Activated T-cell treated with anti-CD3 and anti-CD28 coated beads, Interleukin-2, amount 50 U/mL, for 24 hours (primary cell): ENCODE results near the gene LIMD2.

Source experiments
- DNase-seq: peaks from one replicate; pipeline ENCODE4 v3.0.0-alpha.2; 2020
- H3K27ac Mint-ChIP-seq: 2 replicates; pipeline ENCODE4 v1.8.0; 2020; ENCODE audit warnings: mild to moderate bottlenecking, mixed read lengths
- H3K27me3 Mint-ChIP-seq: 2 replicates; pipeline ENCODE4 v1.8.0; 2020; ENCODE audit warnings: mixed read lengths
- H3K36me3 Mint-ChIP-seq: 2 replicates; pipeline ENCODE4 v1.8.0; 2020; ENCODE audit warnings: low read depth, mixed read lengths
- H3K4me1 Mint-ChIP-seq: 2 replicates; pipeline ENCODE4 v1.8.0; 2020; ENCODE audit warnings: low read depth, mixed read lengths
- H3K4me3 Mint-ChIP-seq: 2 replicates; pipeline ENCODE4 v1.8.0; 2020; ENCODE audit warnings: mild to moderate bottlenecking, moderate library complexity, mixed read lengths
- H3K9me3 Mint-ChIP-seq: 2 replicates; pipeline ENCODE4 v1.8.0; 2020; ENCODE audit warnings: mixed read lengths

LIMD2 gene

GRCh38 chr17:63705657-63706056 is 5.7 kb upstream of the LIMD2 start:
- peak overlapping the region; percentile 6 for H3K4me3 Mint-ChIP-seq

GRCh38 chr17:63704836-63705235 is 4.9 kb upstream of the LIMD2 start:
- no peak overlapping the region for H3K4me3 Mint-ChIP-seq
- no peaks in the 10 kb centered on the region for H3K27me3 Mint-ChIP-seq
- H3K9me3 Mint-ChIP-seq, result no peaks in the 10 kb centered on the region
- H3K27ac Mint-ChIP-seq, result peak overlapping the region; percentile 91
- H3K36me3 Mint-ChIP-seq, result peaks cover 80% of the 10 kb centered on the region
- DNase-seq, result no peak
- peaks cover 79% of the 10 kb centered on the region for H3K4me1 Mint-ChIP-seq

More at GRCh38 chr17:63705657-63706056, 5.7 kb upstream of the LIMD2 start:
- no peak for DNase-seq
- Mint-ChIP-seq H3K27me3 (no peaks in the 10 kb centered on the region), H3K36me3 (peaks cover 88% of the 10 kb centered on the region), H3K4me1 (peaks cover 86% of the 10 kb centered on the region), H3K9me3 (no peaks in the 10 kb centered on the region), H3K27ac (peak overlapping the region; percentile 91)

GRCh38 chr17:63704259-63704576 is 4.3 kb upstream of the LIMD2 start:
- DNase-seq, result no peak
- H3K36me3 Mint-ChIP-seq, result peaks cover 74% of the 10 kb centered on the region
- peak overlapping the region; percentile 98 for H3K27ac Mint-ChIP-seq
- H3K4me1 Mint-ChIP-seq, result peaks cover 72% of the 10 kb centered on the region
- no peaks in the 10 kb centered on the region for H3K9me3 Mint-ChIP-seq
- H3K4me3 Mint-ChIP-seq, result peak overlapping the region; percentile 84
- H3K27me3 Mint-ChIP-seq, result no peaks in the 10 kb centered on the region

GRCh38 chr17:63703556-63704258 is 3.8 kb upstream of the LIMD2 start:
- H3K9me3 Mint-ChIP-seq, result no peaks in the 10 kb centered on the region
- H3K36me3 Mint-ChIP-seq, result peaks cover 69% of the 10 kb centered on the region
- H3K4me1 Mint-ChIP-seq, result peaks cover 67% of the 10 kb centered on the region
- H3K4me3 Mint-ChIP-seq, result peak overlapping the region; percentile 84
- DNase-seq, result no peak
- H3K27me3 Mint-ChIP-seq, result no peaks in the 10 kb centered on the region
- peak overlapping the region; percentile 98 for H3K27ac Mint-ChIP-seq

- Mint-ChIP-seq H3K27ac (peak overlapping the region; percentile 98), H3K36me3 (peaks cover 68% of the 10 kb centered on the region), H3K4me1 (peaks cover 67% of the 10 kb centered on the region), H3K4me3 (peak overlapping the region; percentile 84), H3K9me3 (no peaks in the 10 kb centered on the region), H3K27me3 (no peaks in the 10 kb centered on the region)
- no peak for DNase-seq
Measured at GRCh38 chr17:63703029-63703428, 3.1 kb upstream of the LIMD2 start.

- no peak for DNase-seq
- no peaks in the 10 kb centered on the region for H3K9me3 Mint-ChIP-seq
- H3K27ac Mint-ChIP-seq, result peak overlapping the region; percentile 98
- H3K27me3 Mint-ChIP-seq, result no peaks in the 10 kb centered on the region
- H3K36me3 Mint-ChIP-seq, result peaks cover 70% of the 10 kb centered on the region
- H3K4me1 Mint-ChIP-seq, result peaks cover 71% of the 10 kb centered on the region
- H3K4me3 Mint-ChIP-seq, result peak overlapping the region; percentile 84
Measured at GRCh38 chr17:63702721-63703015, 2.7 kb upstream of the LIMD2 start.

- H3K36me3 Mint-ChIP-seq, result peaks cover 73% of the 10 kb centered on the region
- no peaks in the 10 kb centered on the region for H3K27me3 Mint-ChIP-seq
- peak; percentile 76 for DNase-seq
- no peaks in the 10 kb centered on the region for H3K9me3 Mint-ChIP-seq
- peak overlapping the region; percentile 98 for H3K27ac Mint-ChIP-seq
- H3K4me1 Mint-ChIP-seq, result peaks cover 72% of the 10 kb centered on the region
- H3K4me3 Mint-ChIP-seq, result peak overlapping the region; percentile 84
Measured at GRCh38 chr17:63701868-63702720, 2.2 kb upstream of the LIMD2 start.

GRCh38 chr17:63701456-63701820 is 1.5 kb upstream of the LIMD2 start:
- H3K9me3 Mint-ChIP-seq, result no peaks in the 10 kb centered on the region
- H3K4me3 Mint-ChIP-seq, result peak overlapping the region; percentile 84
- peak overlapping the region; percentile 98 for H3K27ac Mint-ChIP-seq
- no peak for DNase-seq
- H3K36me3 Mint-ChIP-seq, result peaks cover 73% of the 10 kb centered on the region
- no peaks in the 10 kb centered on the region for H3K27me3 Mint-ChIP-seq
- H3K4me1 Mint-ChIP-seq, result peaks cover 72% of the 10 kb centered on the region

GRCh38 chr17:63700528-63701455 is 867 bp upstream of the LIMD2 start:
- no peaks in the 10 kb centered on the region for H3K27me3 Mint-ChIP-seq
- peak overlapping the region; percentile 98 for H3K27ac Mint-ChIP-seq
- peaks cover 72% of the 10 kb centered on the region for H3K4me1 Mint-ChIP-seq
- peaks cover 73% of the 10 kb centered on the region for H3K36me3 Mint-ChIP-seq
- no peaks in the 10 kb centered on the region for H3K9me3 Mint-ChIP-seq
- DNase-seq, result peak; percentile 80
- H3K4me3 Mint-ChIP-seq, result peak overlapping the region; percentile 84

GRCh38 chr17:63698886-63699637 is 863 bp downstream of the LIMD2 start:
- peak; percentile 86 for DNase-seq
- Mint-ChIP-seq H3K27ac (peak overlapping the region; percentile 94), H3K36me3 (peaks cover 72% of the 10 kb centered on the region), H3K4me3 (peak overlapping the region; percentile 85), H3K27me3 (no peaks in the 10 kb centered on the region), H3K4me1 (peaks cover 74% of the 10 kb centered on the region), H3K9me3 (no peaks in the 10 kb centered on the region)

GRCh38 chr17:63698381-63698885 is 1.5 kb downstream of the LIMD2 start:
- H3K4me3 Mint-ChIP-seq, result peak overlapping the region; percentile 85
- H3K36me3 Mint-ChIP-seq, result peaks cover 72% of the 10 kb centered on the region
- H3K27ac Mint-ChIP-seq, result peak overlapping the region; percentile 94
- peak; percentile 69 for DNase-seq
- H3K27me3 Mint-ChIP-seq, result no peaks in the 10 kb centered on the region
- peaks cover 71% of the 10 kb centered on the region for H3K4me1 Mint-ChIP-seq
- no peaks in the 10 kb centered on the region for H3K9me3 Mint-ChIP-seq

- Mint-ChIP-seq H3K36me3 (peaks cover 67% of the 10 kb centered on the region), H3K27ac (peak overlapping the region; percentile 94), H3K27me3 (no peaks in the 10 kb centered on the region), H3K9me3 (no peaks in the 10 kb centered on the region), H3K4me3 (peak overlapping the region; percentile 85), H3K4me1 (peaks cover 68% of the 10 kb centered on the region)
- DNase-seq, result peak; percentile 83
Measured at GRCh38 chr17:63697341-63698286, 2.3 kb downstream of the LIMD2 start.

- Mint-ChIP-seq H3K36me3 (peaks cover 66% of the 10 kb centered on the region), H3K4me3 (peak overlapping the region; percentile 85), H3K27me3 (no peaks in the 10 kb centered on the region), H3K4me1 (peaks cover 58% of the 10 kb centered on the region), H3K9me3 (no peaks in the 10 kb centered on the region), H3K27ac (peak overlapping the region; percentile 94)
- no peak for DNase-seq
Measured at GRCh38 chr17:63696381-63696961, 3.5 kb downstream of the LIMD2 start.
